GM18909 (cell line): Measurements from ENCODE around the gene RASL10B.
"Not testable (repeated sequence)": the region's sequence is repeated elsewhere in the genome, so short reads cannot be mapped to it uniquely, and the experiment has no call there.

Experiments
- ATAC-seq: cut with Tn5 transposase; IDR thresholded peaks from one replicate; pipeline ENCODE4 v1.9.1; 2021; ENCODE audit warnings: mild to moderate bottlenecking; ENCODE audit not compliant: unreplicated experiment, poor library complexity

The RASL10B gene, protein sequence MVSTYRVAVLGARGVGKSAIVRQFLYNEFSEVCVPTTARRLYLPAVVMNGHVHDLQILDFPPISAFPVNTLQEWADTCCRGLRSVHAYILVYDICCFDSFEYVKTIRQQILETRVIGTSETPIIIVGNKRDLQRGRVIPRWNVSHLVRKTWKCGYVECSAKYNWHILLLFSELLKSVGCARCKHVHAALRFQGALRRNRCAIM

DNA sequence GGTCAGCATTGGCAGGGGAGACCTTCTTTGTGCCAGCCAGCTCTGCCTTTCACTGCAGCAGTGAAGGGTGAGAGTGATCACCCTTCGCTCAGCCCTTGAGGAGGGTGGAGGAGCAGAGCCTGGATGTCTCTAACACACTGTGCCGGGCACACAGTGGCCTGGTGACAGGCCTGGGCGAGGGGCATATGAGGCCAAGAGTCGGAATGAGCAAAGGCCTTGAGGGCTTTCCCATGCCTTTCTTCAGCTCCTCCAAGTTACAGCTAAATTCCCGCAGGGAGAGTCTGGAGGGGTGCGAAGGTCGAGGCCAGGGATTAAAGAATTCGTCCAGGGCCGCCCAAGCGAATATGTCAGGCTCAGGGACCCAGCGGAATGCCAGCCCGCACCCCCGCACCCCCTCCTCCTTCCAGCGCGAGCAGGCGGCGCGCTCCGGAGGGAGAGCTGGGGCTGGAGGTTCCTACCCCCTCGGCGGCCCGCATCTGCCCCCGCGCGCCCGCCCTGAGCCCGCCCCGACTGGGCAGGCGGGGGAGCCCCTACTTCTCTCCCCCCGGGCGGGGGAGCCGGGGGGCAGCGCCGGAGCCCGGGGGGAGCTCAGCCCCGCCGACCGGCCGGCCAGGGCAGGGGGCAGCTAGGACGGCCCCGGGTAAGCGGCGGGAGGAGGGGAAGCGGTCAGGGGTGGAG lies at the start of gene RASL10B:
Gene RASL10B (plus strand): TSS at position 401 of the 678 bp plus-strand sequence. CDS start 3,546 bp downstream, outside the sequence.
- no peak for ATAC-seq

DNA sequence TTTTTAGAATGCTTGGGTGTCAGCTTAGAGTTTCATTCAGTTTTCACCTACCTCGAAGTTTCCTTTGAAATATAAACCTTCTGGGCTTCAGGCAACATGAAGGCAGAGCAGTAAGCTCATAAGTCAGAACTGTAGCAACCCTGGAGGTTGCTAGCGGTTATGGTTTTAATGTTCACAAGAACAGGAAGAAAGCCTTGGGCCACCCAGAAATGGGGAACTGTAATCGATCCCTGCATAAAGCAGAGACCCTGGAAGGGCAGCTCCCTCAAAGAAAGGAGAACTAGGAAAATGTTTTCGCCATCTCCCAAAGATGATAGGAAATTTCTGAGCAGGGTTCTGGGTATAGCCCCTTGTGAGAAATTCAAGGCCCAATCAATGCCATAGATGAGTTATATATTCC lies 47.8 kb upstream of the RASL10B start:
- ATAC-seq = no peak

DNA sequence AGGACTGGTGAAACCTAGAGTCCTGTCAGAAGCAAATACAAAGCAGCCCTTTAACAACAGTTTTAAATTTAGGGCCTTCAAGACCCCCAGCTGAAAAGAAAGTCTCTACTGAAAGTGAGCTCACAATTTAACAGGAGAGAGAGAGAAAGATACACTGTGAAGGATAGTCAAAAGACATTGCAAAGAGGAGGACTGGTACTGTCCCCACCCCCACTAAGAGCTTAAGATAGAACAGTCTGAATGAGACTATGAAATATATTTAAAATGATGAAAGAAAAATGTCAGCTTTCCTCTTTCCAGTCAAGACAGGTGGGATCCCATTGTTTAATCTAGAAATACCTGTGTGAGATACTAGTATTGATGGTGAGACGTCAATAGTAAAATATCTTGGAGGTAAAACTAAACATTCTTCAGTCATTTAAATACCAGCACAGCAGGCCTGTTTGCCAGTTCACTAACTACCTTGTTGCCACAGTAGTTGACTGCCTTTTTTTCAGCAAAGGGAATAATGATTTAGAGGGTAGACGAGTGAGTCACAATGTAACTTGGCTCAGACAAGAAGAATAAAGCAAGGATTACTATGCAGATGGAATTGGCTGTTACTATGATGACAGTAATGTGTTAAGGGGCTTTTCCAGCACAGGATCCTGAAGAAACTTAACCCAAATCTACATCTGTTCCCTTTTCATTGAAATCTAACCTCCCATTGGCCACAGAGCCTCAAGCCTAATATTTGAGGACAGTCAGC lies 47.2 kb upstream of the RASL10B start:
- ATAC-seq = no peak

DNA sequence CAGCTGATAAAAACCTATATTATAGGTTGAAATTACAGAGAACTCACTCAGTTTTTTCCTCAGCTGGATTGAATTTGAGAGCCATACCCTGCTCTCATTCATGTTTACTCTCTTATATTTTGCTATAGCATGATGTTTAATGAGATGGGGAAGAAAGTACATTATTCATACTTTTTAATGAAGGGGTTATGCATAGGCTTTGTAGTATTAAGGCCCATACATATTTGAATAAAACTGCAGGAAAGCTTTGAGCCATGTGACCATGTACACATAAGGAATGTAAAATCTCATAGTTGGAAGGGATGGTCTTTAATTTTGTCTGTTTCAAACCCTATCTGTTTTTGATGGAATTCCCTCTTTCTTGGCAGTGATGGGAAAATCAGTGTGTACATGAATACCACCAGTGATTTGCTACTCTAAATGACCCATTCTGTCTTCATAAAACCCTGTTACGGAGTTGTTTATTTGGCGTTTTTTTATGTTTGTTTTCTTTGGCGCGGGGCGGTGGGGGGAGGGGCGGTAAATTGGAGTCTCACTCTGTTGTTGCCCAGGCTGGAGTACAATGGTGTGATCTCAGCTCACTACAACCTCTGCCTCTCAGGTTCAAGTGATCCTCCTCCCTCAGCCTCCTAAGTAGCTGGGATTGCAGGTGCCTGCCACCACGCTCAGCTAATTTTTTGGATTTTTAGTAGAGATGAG lies 38.8 kb upstream of the RASL10B start:
- ATAC-seq = no peak

DNA sequence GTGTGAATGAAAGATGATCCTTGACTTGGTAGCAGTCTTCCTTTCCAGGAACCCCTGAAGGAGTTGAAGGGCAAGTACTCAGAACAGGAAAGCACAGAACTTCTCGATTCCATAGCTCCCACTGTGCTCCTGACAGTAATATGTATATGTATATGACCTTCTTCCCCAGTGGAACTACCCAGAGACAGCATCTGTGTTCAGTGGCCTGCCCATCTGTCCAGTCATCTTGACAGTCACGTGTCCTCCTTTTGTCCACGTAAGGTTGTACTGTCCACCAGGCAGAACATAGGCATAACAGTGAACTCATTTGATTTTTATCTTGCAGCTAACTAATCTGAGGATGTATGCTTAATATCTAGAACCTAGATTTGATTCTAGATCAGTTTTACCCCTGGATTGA lies 37.8 kb upstream of the RASL10B start:
- no peak for ATAC-seq

DNA sequence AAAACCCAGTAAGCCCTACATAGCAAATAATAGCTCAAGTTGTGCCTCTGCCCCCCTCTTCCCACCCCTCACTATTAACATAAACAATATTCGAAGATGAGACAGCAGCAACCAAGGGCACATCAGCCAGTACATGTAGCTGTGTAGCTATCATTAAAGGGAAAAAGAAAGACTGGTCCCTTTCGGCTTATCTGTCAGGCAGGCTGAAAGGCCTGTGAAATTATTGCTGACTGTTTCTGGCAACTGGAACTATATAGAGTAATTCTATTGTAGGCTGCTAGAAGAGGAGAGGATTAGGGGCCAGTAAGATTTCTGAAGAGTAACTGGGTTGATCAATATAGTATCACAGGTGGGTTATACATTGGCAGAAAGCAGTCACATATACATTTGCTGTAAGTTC lies 36.5 kb upstream of the RASL10B start:
- ATAC-seq = no peak

DNA sequence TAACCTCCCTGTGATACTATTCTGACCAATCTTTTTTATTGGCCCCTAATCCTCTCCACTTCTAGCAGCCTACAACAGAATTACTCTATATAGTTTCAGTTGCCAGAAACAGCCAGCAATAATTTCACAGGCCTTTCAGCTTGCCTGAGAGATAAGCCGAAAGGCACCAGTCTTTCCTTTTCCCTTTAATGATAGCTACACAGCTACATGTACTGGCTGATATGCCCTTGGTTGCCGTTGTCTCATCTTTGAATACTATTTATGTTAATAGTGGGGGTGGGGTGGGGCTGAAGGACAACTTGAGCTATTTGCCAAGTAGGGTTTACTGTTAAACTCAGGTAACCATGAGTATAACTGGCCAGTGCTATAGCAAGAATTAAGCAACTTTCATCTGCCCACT lies 35.8 kb upstream of the RASL10B start:
- ATAC-seq = no peak

DNA sequence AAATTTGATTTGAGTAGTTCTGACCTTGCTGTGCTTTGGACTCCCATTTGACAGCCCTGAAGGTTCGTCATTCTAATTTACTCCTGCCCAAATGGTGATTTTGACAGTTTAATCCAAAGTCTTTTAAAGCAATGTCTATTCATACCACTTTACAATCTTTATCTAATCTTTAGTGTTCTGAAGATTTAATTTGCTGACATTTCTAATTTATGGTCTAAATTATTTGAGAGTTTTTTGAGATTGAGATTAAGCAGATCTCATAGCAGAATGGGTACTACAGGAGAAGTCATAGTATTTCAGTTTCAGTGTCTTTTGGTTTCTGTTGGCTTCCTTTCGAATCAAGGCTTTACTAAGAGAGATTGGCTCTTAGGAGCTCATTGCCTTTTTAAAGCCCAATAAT lies 32.6 kb upstream of the RASL10B start:
- ATAC-seq = no peak

DNA sequence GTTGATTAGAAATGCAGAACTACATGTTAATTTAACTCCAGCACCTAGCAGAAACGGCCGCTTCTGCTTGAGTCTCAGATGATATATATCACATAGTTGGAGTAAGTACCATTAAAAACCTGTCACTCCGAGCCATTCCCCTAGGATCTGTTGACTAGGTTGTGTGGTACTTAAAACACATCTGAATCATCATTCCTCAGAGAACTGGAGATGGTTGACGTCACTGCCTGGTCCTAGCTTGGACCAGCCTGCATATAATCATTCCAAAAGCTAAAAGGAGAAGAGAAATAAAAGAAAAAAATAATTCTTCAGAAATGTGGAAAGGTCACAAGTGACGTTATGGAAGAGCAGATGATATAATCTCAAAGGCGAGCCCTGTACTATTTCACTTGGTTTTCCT lies 31.3 kb upstream of the RASL10B start:
- ATAC-seq = no peak

DNA sequence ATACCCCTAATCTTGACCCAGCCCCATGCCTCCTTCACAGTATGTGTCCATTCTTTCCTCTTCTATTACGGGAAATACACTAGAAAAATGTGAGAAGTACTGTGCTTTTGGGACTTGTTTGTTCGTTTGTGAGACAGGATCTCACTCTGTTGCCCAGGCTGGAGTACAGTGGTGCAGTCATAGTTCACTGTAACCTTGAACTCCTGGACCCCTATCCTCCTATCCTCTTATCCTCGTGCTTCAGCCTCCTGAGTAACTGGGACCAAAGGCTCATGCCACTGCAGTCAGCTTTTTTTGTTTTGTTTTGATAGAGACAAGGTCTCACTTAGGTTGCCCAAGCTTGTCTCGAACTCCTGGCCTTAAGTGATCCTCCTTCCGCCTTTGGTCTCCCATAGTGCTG lies 29.9 kb upstream of the RASL10B start:
- ATAC-seq = no peak

DNA sequence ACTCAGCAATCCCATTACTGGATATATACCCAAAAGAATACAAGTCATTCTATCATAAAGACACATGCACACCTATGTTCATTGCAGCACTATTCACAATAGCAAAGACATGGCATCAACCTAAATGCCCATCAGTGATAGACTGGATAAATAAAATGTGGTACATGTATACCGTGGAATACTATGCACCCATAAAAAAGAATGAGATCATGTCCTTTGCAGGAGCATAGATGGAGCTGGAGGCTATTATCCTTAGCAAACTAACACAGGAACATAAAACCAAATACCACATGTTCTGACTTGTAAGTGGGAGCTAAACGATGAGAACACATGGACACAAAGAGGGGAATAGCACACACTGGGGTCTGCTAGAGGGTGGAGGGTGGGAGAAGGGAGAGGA lies 28.1 kb upstream of the RASL10B start:
- not testable (repeated sequence) for ATAC-seq

DNA sequence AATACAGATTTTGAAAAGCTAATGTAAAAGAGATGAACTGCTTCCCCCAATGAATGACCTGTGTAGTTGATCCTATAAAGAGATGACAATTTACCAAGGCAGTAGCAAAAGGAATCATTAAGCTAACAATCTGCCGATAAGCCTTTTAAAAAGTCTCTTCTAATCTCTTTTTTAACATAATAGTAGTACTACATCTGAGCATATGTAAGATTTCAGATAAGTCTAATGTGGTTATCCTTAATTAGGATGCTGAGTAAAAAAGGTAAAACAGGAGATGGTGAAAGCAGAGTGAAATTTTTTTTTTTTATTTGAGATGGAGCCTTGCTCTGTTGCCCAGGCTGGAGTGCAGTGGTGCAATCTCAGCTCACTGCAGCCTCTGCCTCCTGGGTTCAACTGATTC lies 26.2 kb upstream of the RASL10B start:
- no peak for ATAC-seq

DNA sequence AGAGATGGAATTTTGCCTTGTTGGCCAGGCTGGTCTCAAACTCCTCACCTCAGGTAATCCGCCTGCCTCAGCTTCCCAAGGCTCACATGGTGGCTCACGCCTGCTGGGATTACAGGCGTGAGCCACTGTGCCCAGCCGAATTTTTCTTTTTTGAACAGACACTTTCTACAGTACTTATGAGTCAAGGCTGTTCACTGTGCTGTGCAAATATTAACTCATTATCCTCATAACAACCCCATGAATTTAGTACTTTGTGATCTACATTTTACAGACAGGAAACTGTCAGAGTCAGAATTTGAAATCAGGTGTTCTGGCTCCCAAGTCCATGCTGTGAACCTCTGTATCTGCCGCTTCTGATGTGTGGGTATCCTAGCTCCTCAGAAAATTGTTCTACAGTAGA lies 25.7 kb upstream of the RASL10B start:
- ATAC-seq = no peak

DNA sequence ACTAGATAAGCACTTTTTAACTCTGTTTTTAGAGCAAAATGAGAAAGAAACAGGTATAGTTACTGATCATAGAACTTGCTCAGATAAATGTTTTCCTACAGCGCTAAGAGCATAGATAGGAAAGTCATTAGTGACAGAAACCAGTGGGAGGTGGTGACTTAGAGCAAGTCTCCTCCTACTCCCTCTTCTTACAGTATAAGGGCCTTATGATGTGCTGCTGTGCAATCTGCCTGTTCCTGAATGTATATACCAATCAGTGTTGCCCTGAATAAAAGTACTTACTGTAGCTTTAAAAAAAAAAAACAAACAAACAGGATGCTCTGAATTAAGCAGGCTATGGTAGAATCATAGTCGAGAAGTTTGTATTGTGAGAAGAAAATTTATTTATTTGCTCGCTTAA lies 23.3 kb upstream of the RASL10B start:
- no peak for ATAC-seq

DNA sequence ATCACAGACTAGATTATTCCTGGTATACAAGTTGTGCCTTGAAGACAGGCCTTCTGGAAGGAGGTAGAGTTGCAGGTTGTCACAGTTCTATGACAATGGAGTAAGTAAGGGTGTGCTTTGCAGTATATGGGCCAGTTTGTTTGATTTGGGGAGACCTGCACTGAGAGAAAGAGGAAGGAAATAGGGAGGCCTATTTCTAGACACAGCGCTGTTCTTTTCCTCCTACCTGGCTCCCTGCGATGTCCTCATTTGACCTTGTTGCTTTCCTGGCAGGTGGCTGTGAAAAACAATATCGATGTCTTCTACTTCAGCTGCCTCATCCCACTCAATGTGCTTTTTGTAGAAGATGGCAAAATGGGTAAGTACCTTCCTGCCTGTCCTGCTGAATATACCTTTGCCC lies 22.5 kb upstream of the RASL10B start:
- ATAC-seq = no peak

DNA sequence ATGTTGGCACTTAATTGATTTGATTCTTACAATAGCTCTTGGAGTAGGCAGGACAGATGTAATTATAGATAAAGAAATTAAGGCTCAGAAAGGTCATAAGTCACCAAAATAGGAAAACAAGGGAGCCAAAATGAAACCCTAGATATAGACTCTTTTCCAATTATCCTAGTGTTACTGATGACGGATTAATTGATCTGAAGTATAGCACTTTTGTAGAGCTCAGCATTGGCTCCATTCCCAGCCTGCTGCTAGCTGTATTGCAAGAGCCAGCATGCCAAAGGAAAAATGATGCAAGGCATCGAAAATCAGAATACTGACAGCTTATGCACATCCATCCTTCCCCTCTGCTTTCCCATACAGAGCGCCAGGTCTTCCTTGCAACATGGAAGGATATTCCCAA lies 21.6 kb upstream of the RASL10B start:
- ATAC-seq = no peak

DNA sequence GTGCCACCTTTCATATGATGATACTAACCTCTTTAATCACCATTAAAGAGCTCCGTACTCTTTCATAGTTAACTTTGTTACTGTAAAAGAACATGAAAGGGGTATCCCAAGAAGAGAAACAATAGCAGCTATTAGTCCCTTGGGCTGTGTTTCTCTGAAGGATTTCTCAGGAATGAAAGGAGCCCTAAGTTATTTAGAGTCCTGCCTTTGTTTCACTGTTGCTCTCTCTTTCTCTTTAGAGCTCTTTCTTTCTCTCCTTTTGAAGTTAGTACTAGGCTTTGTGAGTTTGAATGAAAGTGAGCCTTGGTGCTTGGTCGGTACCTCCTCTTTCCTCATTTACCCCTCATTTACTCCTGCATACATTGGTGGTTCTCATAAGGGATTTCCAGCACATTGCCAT lies 20.5 kb upstream of the RASL10B start:
- ATAC-seq = no peak

DNA sequence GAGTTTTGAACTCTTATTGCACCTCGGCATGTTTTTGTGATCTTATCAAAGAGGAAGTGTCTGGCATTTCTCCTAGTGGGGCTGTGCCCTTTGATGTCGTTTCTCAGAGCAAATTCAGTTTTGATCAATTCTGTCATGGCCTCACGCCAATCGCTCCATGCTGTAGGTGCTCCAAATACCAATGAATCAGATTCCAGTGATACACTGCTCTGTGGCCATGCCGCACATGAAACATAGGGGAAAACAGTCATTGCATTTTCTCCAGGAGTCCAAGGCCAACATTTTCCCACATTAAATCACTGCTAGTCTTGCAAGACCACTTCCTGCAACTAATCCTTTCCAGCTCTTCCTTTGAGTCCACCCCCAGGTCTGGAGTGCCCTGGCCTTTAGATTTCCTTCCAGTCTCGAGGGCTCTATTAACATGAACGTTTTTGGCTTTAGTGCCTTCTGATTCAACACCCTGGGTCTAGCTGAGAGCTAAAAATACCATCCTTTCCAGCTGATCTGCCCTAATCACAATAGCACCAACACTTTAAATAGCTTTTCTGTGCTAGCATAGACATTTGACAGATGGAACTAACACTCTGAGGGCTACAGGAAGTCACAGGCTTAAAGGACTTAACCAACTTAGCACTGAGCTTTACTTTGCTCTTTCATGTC lies 18.2 kb upstream of the RASL10B start:
- ATAC-seq = no peak

DNA sequence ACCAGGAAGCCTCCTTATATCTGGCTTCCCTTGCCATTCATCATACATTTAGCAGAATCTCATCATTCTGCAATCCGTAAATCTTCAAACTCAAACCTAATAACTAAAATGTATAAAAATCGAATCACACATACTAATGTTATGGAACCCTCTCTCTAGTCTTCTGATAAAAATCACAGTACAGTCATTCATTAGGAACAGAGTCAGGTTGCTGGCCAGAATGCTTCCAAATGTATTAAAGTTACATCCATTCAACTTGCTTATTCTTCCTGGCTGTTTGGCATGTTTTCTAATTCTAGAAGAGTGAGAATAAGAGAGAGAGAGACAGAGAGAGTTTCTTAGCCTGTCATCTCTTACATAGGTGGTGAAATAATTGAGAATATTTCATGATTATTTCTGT lies 16.5 kb upstream of the RASL10B start:
- ATAC-seq = no peak

DNA sequence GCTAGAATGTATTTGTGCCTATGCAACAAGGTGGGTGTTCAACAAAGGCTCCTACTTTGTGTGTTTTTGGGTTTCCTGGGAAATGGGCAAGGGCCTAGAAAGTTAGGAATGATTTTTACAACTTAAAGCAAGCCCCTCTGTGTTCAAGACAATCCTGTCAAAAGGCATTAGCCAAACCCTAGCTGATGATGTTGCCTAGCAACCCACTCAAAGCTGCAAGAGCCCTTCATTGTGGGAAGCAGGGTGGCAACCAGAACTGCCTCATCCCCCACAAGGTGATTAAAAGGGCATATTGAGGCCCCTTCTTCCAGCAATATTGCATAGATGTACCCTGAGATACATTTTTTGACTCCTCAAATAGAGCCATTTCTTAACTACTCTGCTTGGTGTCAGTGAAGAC lies 16.0 kb upstream of the RASL10B start:
- no peak for ATAC-seq

DNA sequence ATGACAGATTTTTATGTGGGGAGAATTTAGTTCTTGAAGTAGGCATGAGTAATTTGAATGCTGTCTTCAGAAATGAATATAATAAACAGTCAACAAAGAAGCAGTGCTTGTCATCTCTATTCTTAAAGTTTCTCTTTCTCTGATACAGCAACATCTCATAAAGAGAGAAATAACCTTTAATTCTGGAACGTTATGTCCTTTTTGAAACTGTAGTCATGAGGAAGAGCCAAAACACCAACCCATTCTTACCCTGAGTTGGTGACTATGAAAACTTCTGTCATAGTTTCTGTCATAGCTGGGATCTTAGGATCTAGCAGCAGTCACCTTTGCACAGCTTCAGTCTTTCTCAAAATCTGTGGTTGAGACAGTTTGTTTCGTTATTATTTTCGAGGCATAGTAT lies 15.3 kb upstream of the RASL10B start:
- no peak for ATAC-seq
